ENCODE results near the gene KIAA0825.
"Not testable (repeated sequence)": the region's sequence is repeated elsewhere in the genome, so short reads cannot be mapped to it uniquely, and the experiment has no call there.

KIAA0825 gene

GRCh38 chr5:94378062-94378461, 240.3 kb downstream of the KIAA0825 start:
- in situ Hi-C loops (cut with MboI; ENCODE audit: low sequenced_read_pairs), result no loop called here

- in situ Hi-C loops (cut with MboI; ENCODE audit: low sequenced_read_pairs), result no loop called here
Measured at GRCh38 chr5:94376672-94377345, 241.6 kb downstream of the KIAA0825 start.

- in situ Hi-C loops (cut with MboI; ENCODE audit: low sequenced_read_pairs), result no loop called here
Measured at GRCh38 chr5:94375801-94376200, 242.6 kb downstream of the KIAA0825 start.

GRCh38 chr5:94374336-94374735, 244.1 kb downstream of the KIAA0825 start:
- in situ Hi-C loops (cut with MboI; ENCODE audit: low sequenced_read_pairs), result no loop called here

- in situ Hi-C loops (cut with MboI; ENCODE audit: low sequenced_read_pairs), result no loop called here
Measured at GRCh38 chr5:94367900-94368299, 250.5 kb downstream of the KIAA0825 start.

- in situ Hi-C loops (cut with MboI; ENCODE audit: low sequenced_read_pairs), result no loop called here
Measured at GRCh38 chr5:94366811-94367210, 251.6 kb downstream of the KIAA0825 start.

GRCh38 chr5:94362857-94363256, 255.5 kb downstream of the KIAA0825 start:
- in situ Hi-C loops (cut with MboI; ENCODE audit: low sequenced_read_pairs), result no loop called here

- in situ Hi-C loops (cut with MboI; ENCODE audit: low sequenced_read_pairs), result no loop called here
Measured at GRCh38 chr5:94361832-94362796, 256.3 kb downstream of the KIAA0825 start.

- in situ Hi-C loops (cut with MboI; ENCODE audit: low sequenced_read_pairs), result no loop called here
Measured at GRCh38 chr5:94361161-94361560, 257.2 kb downstream of the KIAA0825 start.

GRCh38 chr5:94360382-94361130, 257.8 kb downstream of the KIAA0825 start:
- in situ Hi-C loops (cut with MboI; ENCODE audit: low sequenced_read_pairs), result no loop called here

GRCh38 chr5:94359880-94360279, 258.5 kb downstream of the KIAA0825 start:
- in situ Hi-C loops (cut with MboI; ENCODE audit: low sequenced_read_pairs), result no loop called here

GRCh38 chr5:94355811-94356210, 262.6 kb downstream of the KIAA0825 start:
- in situ Hi-C loops (cut with MboI; ENCODE audit: low sequenced_read_pairs), result no loop called here

- in situ Hi-C loops (cut with MboI; ENCODE audit: low sequenced_read_pairs), result not testable (repeated sequence)
Measured at GRCh38 chr5:94354837-94355485, 263.4 kb downstream of the KIAA0825 start.

- in situ Hi-C loops (cut with MboI; ENCODE audit: low sequenced_read_pairs), result no loop called here
Measured at GRCh38 chr5:94353605-94354004, 264.8 kb downstream of the KIAA0825 start.

GRCh38 chr5:94347130-94347529, 271.3 kb downstream of the KIAA0825 start:
- in situ Hi-C loops (cut with MboI; ENCODE audit: low sequenced_read_pairs), result no loop called here

GRCh38 chr5:94345257-94345656, 273.1 kb downstream of the KIAA0825 start:
- in situ Hi-C loops (cut with MboI; ENCODE audit: low sequenced_read_pairs), result no loop called here

- in situ Hi-C loops (cut with MboI; ENCODE audit: low sequenced_read_pairs), result no loop called here
Measured at GRCh38 chr5:94337617-94338016, 280.8 kb downstream of the KIAA0825 start.

- in situ Hi-C loops (cut with MboI; ENCODE audit: low sequenced_read_pairs), result no loop called here
Measured at GRCh38 chr5:94335936-94336335, 282.5 kb downstream of the KIAA0825 start.

GRCh38 chr5:94329115-94329514, 289.3 kb downstream of the KIAA0825 start:
- in situ Hi-C loops (cut with MboI; ENCODE audit: low sequenced_read_pairs), result no loop called here

- in situ Hi-C loops (cut with MboI; ENCODE audit: low sequenced_read_pairs), result no loop called here
Measured at GRCh38 chr5:94326586-94326985, 291.8 kb downstream of the KIAA0825 start.

All from hTERT RPE-1 (cell line).